CD14-positive monocyte (primary cell): ENCODE measurements around the gene NEMP1. TPM values are rescaled to one million over a fixed set of nuclear protein-coding genes. Genes with fewer than 3 reads are reported as not detected.

Source experiments
- polyA plus RNA-seq, 3 donors: library from polyadenylated mRNA; depleted of rRNA in 1 of 3; unstranded in 2 of 3; stranded (reverse) in 1 of 3; fragments of 300-500 nt in 2 of 3; fragments of >200 nt in 1 of 3; fragmentation: Illumina TruSeq in 2 of 3; gene quantifications; 1 replicate in 2 of 3; 2 replicates in 1 of 3; pipeline ENCODE4 v1.2.3, GENCODE V29; 2012 to 2021

The NEMP1 gene
- polyA plus RNA-seq, 3 donors = 1.9 to 4.6 (median 2.2) TPM

Other genes with a start within 250 kb of the NEMP1 start
- gene SDR9C7, start 144.4 kb downstream of the NEMP1 start, polyA plus RNA-seq = not detected
- under 1 TPM in 1 of 3 donors, not detected in 2; 0.47 TPM for gene RDH16, start 121.2 kb downstream of the NEMP1 start, polyA plus RNA-seq
- gene ZBTB39, start 72.2 kb downstream of the NEMP1 start, polyA plus RNA-seq = 1 to 10 TPM in 2 of 3 donors, under 1 TPM in 1; 0.65 to 3.7 (median 1.2) TPM
- under 1 TPM in 1 of 3 donors, not detected in 2; 0.15 TPM for gene TAC3, start 62.3 kb downstream of the NEMP1 start, polyA plus RNA-seq
- gene MYO1A, start 28.7 kb downstream of the NEMP1 start, polyA plus RNA-seq = 1 to 10 TPM in 2 of 3 donors, under 1 TPM in 1; 0.22 to 1.7 (median 1.3) TPM
- 1 to 10 TPM in 2 of 3 donors, under 1 TPM in 1; 1.00 to 8.3 (median 2.7) TPM for gene NAB2, start 10.3 kb upstream of the NEMP1 start, polyA plus RNA-seq
- 100 to 1,000 TPM; 132 to 637 (median 154) TPM for gene STAT6, start 32.6 kb upstream of the NEMP1 start, polyA plus RNA-seq
- 100 to 1,000 TPM in 1 of 3 donors, 10 to 100 TPM in 1, 1 to 10 TPM in 1; 5.5 to 246 (median 10.5) TPM for gene LRP1, start 49.7 kb upstream of the NEMP1 start, polyA plus RNA-seq
- gene LRP1-AS, start 68.8 kb upstream of the NEMP1 start, polyA plus RNA-seq = 1 to 10 TPM in 1 of 3 donors, under 1 TPM in 1, not detected in 1; 0.35 to 1.5 TPM
- gene NXPH4, start 138.0 kb upstream of the NEMP1 start, polyA plus RNA-seq = not detected
- gene SHMT2, start 150.9 kb upstream of the NEMP1 start, polyA plus RNA-seq = 10 to 100 TPM; 36.8 to 52.0 (median 39.8) TPM
- 10 to 100 TPM in 1 of 3 donors, 1 to 10 TPM in 2; 7.0 to 32.1 (median 9.1) TPM for gene STAC3, start 172.4 kb upstream of the NEMP1 start, polyA plus RNA-seq